KOPT-K1 (cell line): Measurements from ENCODE around the gene TGFB2.

Experiments
- H3K27ac ChIP-seq: fragments of 200-600 bp; sonication (generic); 2 replicates; pipeline ENCODE4 v1.5.1; 2016; ENCODE audit warnings: antibody characterized with exemption, mild to moderate bottlenecking, low read depth, low read length; ENCODE audit not compliant: poor library complexity, severe bottlenecking
- H3K36me3 ChIP-seq: fragments of 200-600 bp; sonication (generic); 2 replicates; pipeline ENCODE4 v1.5.1; 2017; ENCODE audit warnings: antibody characterized with exemption, mild to moderate bottlenecking, low read length, moderate library complexity; ENCODE audit not compliant: insufficient read depth
- H3K9me3 ChIP-seq: fragments of 200-600 bp; sonication (generic); 2 replicates; pipeline ENCODE4 v1.5.1; 2017; ENCODE audit warnings: antibody characterized with exemption, low read length, mild to moderate bottlenecking; ENCODE audit not compliant: insufficient read depth, poor library complexity, severe bottlenecking

TGFB2 gene

GRCh38 chr1:218364028-218364710, 19.0 kb downstream of the TGFB2 start:
- Histone ChIP-seq H3K27ac (no peak overlapping the region), H3K36me3 (no peaks in the 10 kb centered on the region), H3K9me3 (no peaks in the 10 kb centered on the region)

- Histone ChIP-seq H3K36me3 (no peaks in the 10 kb centered on the region), H3K9me3 (no peaks in the 10 kb centered on the region), H3K27ac (no peak overlapping the region)
Observed at GRCh38 chr1:218365226-218365999, 20.3 kb downstream of the TGFB2 start.

- Histone ChIP-seq H3K9me3 (no peaks in the 10 kb centered on the region), H3K36me3 (no peaks in the 10 kb centered on the region), H3K27ac (no peak overlapping the region)
Observed at GRCh38 chr1:218366322-218367052, 21.4 kb downstream of the TGFB2 start.

- Histone ChIP-seq H3K9me3 (no peaks in the 10 kb centered on the region), H3K27ac (no peak overlapping the region), H3K36me3 (no peaks in the 10 kb centered on the region)
Observed at GRCh38 chr1:218367118-218367517, 22.0 kb downstream of the TGFB2 start.

GRCh38 chr1:218368686-218369085, 23.6 kb downstream of the TGFB2 start:
- H3K9me3 ChIP-seq = no peaks in the 10 kb centered on the region
- no peaks in the 10 kb centered on the region for H3K36me3 ChIP-seq
- no peak overlapping the region for H3K27ac ChIP-seq

- Histone ChIP-seq H3K27ac (no peak overlapping the region), H3K9me3 (no peaks in the 10 kb centered on the region), H3K36me3 (no peaks in the 10 kb centered on the region)
Observed at GRCh38 chr1:218369688-218370511, 24.8 kb downstream of the TGFB2 start.

- Histone ChIP-seq H3K36me3 (no peaks in the 10 kb centered on the region), H3K27ac (no peak overlapping the region), H3K9me3 (no peaks in the 10 kb centered on the region)
Observed at GRCh38 chr1:218371927-218372672, 27.0 kb downstream of the TGFB2 start.

- Histone ChIP-seq H3K27ac (no peak overlapping the region), H3K9me3 (no peaks in the 10 kb centered on the region), H3K36me3 (no peaks in the 10 kb centered on the region)
Observed at GRCh38 chr1:218374401-218375353, 29.5 kb downstream of the TGFB2 start.

GRCh38 chr1:218376722-218377121, 31.6 kb downstream of the TGFB2 start:
- H3K36me3 ChIP-seq = no peaks in the 10 kb centered on the region
- no peaks in the 10 kb centered on the region for H3K9me3 ChIP-seq
- H3K27ac ChIP-seq = no peak overlapping the region

GRCh38 chr1:218377143-218377660, 32.1 kb downstream of the TGFB2 start:
- Histone ChIP-seq H3K36me3 (no peaks in the 10 kb centered on the region), H3K9me3 (no peaks in the 10 kb centered on the region), H3K27ac (no peak overlapping the region)

GRCh38 chr1:218380125-218380977, 35.2 kb downstream of the TGFB2 start:
- H3K9me3 ChIP-seq = no peaks in the 10 kb centered on the region
- H3K36me3 ChIP-seq = no peaks in the 10 kb centered on the region
- H3K27ac ChIP-seq = no peak overlapping the region

GRCh38 chr1:218382261-218382660, 37.1 kb downstream of the TGFB2 start:
- Histone ChIP-seq H3K36me3 (no peaks in the 10 kb centered on the region), H3K27ac (no peak overlapping the region), H3K9me3 (no peaks in the 10 kb centered on the region)
